ENCODE measurements around the gene CADM2. TPM values are rescaled to one million over a fixed set of nuclear protein-coding genes. Genes with fewer than 3 reads are reported as not detected.

The CADM2 gene
- total RNA-seq, 4 donors from 2014 or later = 1.7 to 34.7 (median 7.9) TPM

DNA sequence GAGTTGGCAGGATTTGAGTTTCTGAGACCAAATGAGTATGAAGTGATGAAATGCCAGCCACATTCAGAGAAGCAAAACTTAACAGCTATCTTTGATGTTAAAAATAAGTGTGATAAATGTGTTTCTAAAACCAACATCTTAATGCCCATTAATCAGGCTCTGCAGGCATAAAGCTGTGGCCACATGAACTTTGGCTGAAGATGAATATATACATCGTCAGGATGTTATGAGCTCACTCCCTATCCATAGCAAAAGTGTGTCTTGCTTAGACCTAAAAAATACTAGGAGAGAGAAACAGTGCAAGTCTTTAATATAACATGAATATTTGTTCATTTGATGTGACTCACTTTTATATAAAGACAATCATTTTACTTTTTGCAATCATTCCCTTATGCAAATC lies 218.0 kb downstream of the CADM2 start:
- no peak for ATAC-seq (ENCODE audit: low FRiP score)
- TF ChIP-seq, protein P1, sequence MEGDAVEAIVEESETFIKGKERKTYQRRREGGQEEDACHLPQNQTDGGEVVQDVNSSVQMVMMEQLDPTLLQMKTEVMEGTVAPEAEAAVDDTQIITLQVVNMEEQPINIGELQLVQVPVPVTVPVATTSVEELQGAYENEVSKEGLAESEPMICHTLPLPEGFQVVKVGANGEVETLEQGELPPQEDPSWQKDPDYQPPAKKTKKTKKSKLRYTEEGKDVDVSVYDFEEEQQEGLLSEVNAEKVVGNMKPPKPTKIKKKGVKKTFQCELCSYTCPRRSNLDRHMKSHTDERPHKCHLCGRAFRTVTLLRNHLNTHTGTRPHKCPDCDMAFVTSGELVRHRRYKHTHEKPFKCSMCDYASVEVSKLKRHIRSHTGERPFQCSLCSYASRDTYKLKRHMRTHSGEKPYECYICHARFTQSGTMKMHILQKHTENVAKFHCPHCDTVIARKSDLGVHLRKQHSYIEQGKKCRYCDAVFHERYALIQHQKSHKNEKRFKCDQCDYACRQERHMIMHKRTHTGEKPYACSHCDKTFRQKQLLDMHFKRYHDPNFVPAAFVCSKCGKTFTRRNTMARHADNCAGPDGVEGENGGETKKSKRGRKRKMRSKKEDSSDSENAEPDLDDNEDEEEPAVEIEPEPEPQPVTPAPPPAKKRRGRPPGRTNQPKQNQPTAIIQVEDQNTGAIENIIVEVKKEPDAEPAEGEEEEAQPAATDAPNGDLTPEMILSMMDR (IDR thresholded peaks at IDR 0.05) = no peak
- no peak for DNase-seq (ENCODE audit: low spot score)

DNA sequence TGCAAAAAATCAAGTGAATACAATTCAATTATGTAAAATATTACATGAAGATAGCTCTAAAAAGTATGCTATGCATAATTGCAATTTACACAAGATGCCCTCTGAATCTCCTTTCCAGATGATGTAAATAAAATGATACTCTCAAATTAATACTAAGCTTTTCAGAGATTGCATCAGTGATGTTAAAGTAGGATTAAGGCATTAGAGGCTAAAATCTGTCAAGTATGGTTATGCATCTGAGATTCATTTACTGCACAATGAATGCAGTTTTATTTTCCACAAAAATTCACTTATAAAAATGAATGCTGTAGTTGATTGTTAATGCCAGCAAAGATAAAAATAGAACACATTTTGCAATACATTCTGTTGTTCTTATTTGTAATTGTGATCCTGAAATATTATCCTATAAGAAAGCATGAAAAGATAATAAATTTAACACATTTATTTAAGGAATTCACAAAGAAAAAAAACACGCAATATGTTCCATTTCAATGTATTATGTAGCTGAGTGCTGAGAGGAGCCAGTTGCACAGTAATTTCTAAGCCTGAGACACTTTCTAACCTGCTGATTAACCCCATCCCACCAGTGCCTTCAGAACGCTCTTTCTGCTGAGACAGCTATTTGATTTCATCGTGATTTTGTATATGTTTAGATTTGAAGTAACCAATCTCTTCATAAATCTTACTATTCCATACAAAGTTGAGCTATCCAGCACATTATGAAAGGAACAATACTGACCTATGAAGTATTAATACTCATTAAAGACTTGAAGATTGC lies 224.4 kb downstream of the CADM2 start:
- DNase-seq (ENCODE audit: low spot score) = no peak
- TF ChIP-seq, protein P1 (IDR thresholded peaks at IDR 0.05) = no peak
- ATAC-seq (ENCODE audit: low FRiP score) = no peak

DNA sequence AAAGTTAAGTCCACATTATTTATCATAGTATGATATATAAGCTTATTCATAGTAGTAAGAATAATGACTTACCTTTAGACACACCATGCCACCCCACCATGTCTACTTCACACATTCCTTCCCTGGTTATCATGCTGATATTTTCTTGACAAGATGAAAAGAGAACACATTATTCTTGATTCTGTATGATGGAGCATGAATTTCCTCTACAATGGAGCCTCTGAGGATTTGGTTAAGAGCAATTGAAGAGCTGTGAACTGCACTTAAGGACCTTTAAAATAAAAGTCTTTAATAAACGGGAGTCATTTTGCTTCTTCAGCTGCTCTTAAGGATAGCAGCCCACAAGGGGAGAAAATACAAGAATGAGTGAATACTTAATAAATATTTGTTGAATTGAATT lies 226.7 kb downstream of the CADM2 start:
- ATAC-seq (ENCODE audit: low FRiP score) (no peak), DNase-seq (ENCODE audit: low spot score) (no peak)
- TF ChIP-seq, protein P1 (IDR thresholded peaks at IDR 0.05) = no peak

DNA sequence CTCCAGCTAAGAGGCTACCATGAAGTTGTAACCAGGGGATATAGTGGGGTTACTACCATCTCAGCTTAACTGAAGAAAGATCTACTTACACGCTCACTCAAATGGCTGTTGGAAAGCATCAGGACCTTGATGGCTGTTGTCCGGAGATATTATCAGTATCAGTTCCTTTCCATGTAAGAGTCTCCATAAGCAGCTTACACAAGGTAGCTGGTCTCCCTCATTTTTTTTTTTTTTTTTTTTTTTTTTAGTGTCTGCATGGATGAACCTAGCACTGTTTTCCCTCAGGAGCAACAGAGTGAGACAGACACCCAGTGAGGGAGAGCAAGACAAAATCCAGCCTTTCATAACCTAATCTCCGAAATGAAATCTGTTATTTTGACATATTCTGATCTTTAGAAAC lies 230.9 kb downstream of the CADM2 start:
- no peak for ATAC-seq (ENCODE audit: low FRiP score)
- TF ChIP-seq, protein P1 (IDR thresholded peaks at IDR 0.05) = no peak
- no peak for DNase-seq (ENCODE audit: low spot score)

DNA sequence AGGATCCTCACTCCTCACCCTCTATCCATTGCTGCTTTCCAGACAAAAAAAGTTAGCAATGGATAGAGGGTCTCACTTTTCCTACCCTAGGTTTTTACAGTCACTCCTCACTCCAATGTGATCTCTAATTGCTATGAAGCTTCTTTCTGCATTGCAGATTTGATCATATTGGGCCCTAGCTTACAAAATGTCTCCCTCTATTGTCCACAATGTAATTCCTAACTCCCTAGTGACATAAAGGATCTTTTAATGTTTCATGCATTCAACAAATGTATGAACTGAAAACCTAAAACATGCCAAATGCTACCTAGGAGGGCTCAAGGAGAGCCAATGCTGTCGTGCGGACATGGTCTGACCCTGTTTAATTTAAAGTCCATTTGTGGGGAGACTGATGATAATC lies 234.8 kb downstream of the CADM2 start:
- ATAC-seq (ENCODE audit: low FRiP score) (no peak), DNase-seq (ENCODE audit: low spot score) (no peak)
- TF ChIP-seq, protein P1 (IDR thresholded peaks at IDR 0.05) = no peak

DNA sequence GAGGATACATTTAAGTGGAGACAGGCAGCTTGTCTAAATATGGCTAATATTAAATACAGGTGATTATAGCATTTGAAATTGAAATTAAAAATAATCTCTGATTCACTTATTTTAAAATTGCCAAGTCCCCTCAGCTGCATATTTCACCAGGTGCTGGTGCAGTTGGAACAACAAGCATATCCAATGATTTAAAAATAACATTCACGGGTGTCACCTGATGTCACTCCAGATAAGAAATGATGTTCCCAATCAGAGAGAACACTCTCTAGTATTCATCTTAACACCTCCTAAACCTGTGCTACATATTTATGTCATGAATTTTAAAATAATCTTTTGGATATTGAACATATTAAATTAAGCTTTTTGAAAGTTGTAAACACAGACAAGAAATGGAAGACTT lies 249.9 kb downstream of the CADM2 start:
- TF ChIP-seq, protein P1 (IDR thresholded peaks at IDR 0.05) = no peak
- DNase-seq (ENCODE audit: low spot score) = no peak
- no peak for ATAC-seq (ENCODE audit: low FRiP score)

DNA sequence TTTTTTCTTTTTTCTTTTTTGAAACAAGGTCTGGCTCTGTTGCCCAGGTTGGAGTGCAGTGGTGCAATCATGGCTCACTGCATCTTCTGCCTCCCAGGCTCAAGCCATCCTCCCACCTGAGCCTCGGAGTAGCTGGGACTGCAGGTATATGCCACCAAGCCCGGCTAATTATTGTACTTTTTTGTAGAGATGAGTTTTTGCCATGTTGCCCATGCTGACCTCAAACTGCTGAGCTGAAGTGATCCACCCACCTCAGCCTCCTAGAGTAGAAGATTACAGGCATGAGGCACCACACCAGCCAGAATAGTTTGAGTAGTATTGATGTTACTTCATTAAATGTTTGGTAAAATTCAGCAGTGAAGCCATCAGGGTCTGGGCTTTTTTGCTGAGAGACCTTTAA lies 251.8 kb downstream of the CADM2 start:
- DNase-seq (ENCODE audit: low spot score) (no peak), ATAC-seq (ENCODE audit: low FRiP score) (no peak)
- TF ChIP-seq, protein P1 (IDR thresholded peaks at IDR 0.05) = no peak

All from omental fat pad (tissue), 4 donors.